Skin of body (tissue), 2 donors: ENCODE results near the gene ACD. TPM values are rescaled to one million over a fixed set of nuclear protein-coding genes. Genes with fewer than 3 reads are reported as not detected.

Experiments used
- DNase-seq: peaks from one replicate; lab custom pipeline; 2025; lab: John Stamatoyannopoulos, UW
- total RNA-seq: library from RNA; depleted of rRNA; stranded (reverse); fragments of >200 nt; gene quantifications from one replicate; pipeline ENCODE4 v1.2.3, GENCODE V29; 2014

The ACD gene
- total RNA-seq, 1 donor from 2014 or later: 6.6 TPM

GRCh38 chr16:67676516-67676915, 16.5 kb upstream of the ACD start:
- no peak for DNase-seq

DNA sequence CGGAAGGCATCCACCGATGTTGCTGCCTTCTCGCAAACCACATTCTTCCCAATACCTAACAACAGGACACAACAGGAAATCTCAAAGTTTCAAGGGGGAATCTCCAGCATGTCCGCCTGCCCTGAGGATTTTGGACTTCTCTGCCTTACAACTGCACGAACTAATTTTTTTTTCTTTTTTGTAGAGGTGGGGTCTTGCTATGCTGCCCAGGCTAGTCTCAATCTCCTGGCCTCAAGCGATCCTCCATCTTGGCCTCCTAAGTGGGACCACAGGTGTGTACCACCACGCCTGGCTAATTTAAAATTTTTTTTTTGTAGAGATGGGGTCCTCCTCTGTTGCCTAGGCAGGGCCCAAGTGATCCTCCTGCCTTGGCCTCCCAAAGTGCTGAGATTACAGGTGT, 15.9 kb upstream of the ACD start:
- no peak for DNase-seq

DNA sequence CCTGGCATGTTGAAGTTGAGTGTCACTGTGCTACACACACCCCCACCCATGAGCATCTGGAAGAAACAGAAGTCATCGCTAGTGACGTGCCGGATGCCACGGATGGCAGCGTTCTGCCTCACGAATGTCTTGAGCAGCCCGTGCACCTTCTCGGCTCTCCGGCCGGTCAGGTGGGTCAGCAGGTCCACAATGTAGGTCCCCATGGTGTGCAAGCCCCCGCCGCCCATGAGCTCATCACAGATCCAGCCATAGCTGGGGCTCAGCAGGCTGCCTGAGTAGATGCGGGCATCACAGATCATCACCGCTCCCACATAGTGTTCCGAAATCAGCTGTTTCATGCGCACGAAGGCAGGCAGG, 15.5 kb upstream of the ACD start:
- DNase-seq: no peak

GRCh38 chr16:67674851-67675578, 15.0 kb upstream of the ACD start:
- no peak for DNase-seq

DNA sequence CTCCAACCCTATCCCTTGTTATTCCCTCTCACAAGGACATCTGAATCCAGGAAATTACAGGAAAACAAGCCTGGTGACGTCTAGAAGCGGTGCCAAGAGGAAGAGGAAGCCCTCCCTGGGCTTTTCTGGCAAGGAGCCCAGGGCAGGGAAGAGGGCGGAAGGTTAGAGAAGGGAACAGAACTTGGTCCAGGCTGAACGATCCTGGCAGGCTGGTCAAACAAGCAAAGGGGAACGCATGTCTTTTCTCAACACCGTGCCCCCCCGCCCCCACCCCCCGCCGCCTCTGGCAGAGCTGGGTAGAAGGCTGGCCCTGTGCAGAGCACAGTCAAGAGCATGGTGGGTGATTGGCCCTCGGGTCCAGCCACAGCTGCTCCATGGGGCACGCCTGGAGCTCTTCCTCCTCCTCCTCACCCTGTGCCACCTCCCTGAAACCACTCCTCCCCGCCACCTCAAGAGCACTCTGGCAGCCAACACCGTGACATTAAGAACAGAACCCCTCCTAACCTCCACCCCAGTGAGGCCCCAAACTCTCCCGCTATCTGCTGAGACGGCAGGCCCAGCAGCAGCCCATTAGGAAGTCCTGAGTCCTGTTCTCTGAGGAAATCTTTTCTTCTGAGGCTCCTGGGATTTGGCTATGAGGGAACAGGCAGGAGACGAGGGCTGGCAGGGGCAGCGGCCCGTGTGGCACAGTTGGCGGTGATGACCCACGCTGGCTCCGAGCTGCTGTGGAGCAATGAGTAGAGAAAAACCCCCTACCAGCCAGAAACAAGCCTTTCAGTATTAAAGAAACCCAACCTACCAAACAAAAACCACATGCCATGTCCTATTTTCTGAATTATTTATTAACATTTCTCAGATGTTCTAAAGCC, 13.9 kb upstream of the ACD start:
- DNase-seq: peak; percentile 51

DNA sequence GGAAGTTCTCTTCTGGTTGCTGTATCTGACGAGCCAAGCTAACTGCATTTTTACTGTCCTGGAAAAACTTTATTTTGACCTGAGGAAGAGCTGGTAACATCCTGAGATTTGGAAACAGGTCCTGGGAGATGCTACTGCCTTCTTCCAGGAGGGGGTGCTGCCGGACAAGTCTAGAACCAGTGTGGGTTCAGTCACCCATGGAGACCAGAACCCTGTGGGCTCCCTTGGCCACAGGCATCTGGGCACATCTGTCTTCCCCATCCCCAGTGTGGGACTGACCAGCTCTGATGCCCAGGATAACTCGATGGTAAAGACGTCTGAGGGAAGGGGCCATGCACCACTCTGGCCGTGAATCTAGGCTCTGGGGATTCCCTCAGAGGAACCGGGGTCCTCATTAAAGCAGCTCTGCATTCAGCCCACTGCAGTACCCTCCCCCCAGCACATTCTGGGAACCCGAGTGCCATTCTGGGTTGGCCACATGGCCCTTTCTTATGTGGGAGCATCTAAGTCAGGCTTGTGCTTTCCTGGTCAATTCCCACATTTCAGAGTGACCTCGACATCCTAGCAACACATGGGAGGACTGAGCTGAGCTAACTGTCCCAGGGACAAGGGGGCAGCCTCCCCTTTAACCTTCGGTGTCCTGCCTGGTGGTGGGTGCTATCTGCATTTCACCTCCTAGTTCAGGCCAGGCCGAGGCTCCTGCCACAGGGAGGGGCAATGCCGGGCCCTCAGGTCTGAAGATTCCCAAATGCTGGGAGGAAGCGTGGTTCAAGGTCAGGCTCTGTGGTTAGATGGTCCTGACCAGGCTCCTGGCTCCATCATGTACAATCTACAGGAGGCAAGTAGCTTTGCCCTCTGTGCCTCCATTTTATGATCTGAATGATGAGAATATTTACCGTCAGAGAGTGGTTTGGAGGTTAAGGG, 12.9 kb upstream of the ACD start:
- peak; percentile 27 for DNase-seq

DNA sequence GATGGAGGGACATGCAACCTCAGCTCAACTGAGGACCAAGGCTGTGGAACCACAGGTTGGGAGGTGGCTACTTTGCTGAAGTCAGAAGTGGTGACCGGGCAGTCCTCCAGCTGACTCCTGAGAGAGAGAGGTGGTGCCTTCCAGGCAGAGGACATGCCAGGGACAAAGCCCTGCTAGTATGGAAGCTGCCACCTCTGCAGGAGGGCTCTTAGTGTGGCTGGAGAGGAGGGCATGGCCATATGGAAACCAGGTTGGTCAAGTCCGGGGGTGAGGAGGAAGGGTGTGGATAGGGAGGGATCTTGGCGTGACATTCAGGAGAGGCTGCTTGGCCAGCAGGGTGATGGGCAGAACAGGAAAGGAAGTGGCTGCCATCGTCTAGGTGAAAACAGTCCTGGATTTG, 12.2 kb upstream of the ACD start:
- no peak for DNase-seq

- DNase-seq: no peak
Observed at GRCh38 chr16:67669499-67670101, 9.5 kb upstream of the ACD start.

DNA sequence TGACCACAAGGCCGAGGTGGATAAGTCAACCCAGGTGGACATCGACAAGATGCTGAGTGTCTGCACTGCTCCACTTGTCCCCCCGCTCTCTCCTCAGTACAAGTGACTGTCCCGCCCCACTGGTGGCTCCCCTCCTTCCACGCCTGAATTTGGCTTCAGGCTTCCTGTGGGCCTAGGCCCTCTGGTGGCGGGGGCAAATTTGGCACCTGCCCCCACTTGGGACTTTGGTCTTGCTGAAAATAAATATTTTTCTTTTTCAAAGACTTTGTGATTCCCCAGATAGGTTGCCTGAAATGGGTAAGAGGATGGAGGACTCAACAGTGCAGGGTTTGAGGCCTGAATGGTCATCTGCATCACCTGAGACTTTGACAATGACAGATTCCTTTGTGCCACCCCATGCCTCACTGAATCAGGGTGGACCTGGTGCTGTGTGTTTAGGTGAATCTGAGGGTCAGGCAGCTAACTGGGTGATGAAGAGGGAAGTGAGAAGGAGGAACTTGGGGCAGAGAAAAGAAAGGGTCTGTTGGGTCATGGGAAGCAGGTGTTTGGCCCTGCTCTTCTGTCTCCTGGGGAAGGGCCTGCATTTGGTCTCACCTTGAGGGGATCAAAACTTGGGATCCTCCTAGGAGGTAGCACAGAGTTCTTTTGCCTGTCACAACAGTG, 8.6 kb upstream of the ACD start:
- no peak for DNase-seq

- DNase-seq: peak; percentile 89
Observed at GRCh38 chr16:67667817-67668494, 7.9 kb upstream of the ACD start.

DNA sequence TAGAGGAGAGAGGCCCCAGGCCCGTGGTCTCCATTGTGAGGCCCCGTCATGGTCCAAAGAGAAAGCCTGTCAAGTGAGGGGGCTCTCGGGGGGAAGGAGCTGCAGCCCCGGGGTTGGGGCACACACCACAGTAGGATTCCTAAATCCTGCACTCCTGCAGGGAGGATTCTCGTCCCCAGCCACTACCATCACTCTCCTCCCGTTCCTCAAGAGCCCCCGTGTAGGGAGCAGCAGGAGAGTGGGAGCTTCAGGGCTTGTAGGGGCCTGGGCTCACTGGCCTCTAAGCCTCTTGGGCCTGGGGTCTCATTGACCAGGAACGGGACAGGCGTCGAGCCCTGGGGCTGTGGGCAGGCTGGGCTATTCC, 7.4 kb upstream of the ACD start:
- DNase-seq: no peak

DNA sequence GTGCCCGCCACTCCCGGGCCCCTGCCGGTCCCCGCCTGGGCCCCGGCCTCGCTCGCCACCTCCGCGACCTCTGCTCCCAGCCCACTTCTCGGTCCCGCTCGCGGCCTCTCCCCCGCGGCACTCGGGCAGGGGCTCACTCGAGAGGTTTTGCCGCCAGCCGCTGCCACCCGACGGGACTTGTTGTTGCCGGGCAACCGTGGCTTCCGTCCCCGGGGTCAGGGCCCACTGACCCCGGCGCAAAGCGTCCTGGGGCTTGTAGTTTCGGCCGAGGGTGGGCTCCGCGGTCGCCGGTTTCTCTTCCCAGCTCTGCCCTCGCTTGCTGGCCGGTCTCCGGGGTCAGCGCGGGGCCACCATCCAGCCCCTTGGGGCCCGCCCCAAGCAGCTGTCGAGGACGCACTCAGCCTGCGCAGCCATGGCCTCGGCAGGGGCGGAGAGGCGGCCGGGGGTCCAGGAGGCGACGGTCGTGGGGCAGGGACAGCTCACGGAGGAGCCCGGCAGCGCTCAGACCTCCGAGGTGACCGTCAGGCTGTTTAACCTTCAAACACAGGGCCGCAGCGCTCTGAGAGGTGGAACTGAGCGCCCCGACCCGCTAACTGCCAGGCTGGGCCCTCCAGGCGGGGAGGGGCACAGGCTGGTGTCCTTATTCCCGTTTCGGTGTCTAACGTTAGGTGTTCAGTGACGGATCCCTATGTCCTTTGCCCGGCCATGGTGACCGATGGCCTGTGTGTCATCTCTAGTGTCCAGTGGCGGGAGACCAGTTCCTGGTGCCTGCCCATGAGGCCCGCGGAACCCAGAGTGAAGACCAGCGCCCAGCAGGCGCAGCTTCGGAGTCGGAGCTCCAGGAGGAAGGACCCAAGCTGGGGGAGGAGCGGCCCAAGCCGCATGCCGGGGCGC, 6.7 kb upstream of the ACD start, which contains the start of the genes C16orf86 and ENKD1:
Gene C16orf86, plus strand, starts transcription at position 256 of the 894 bp plus-strand sequence. Its CDS starts 157 bp downstream, at position 413.
Gene ENKD1, minus strand, starts transcription at position 192 of the 894 bp plus-strand sequence. CDS start 308 bp downstream, outside the sequence.
- peak; percentile 67 for DNase-seq

DNA sequence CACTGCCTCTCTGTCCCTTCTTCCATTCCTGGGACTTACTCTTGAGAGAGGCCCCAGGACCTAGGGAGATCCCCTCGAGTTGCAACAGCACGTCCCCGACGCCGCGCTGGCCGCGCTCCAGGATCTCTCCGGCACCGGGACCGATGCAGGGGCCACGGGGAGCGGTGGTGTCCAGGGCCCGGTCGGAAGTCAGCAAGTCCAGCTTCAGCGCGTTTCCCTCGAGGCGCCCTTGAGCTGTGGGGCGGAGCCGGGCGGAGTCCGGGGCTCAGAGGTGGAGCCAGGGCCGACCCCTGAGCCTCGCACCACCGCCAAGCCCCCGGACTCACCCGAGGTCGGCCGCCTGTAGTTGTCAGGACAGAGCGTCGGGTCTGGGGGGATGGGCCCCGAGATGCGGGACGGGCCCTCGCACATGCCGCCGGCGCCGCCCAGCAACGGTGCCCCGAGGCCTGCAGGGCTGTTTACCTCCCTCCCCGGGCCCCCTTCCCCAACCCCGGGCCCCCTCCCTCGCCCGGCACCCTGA, 6.0 kb upstream of the ACD start:
- no peak for DNase-seq

GRCh38 chr16:67665598-67665997, 5.5 kb upstream of the ACD start:
- DNase-seq: no peak

GRCh38 chr16:67664871-67665270, 4.8 kb upstream of the ACD start:
- DNase-seq: no peak

GRCh38 chr16:67664258-67664657, 4.2 kb upstream of the ACD start:
- DNase-seq: no peak

- DNase-seq: no peak
Observed at GRCh38 chr16:67663877-67664222, 3.8 kb upstream of the ACD start.

- no peak for DNase-seq
Observed at GRCh38 chr16:67663151-67663876, 3.3 kb upstream of the ACD start.
